CD14-positive monocyte (primary cell): ENCODE data around the gene GLDN. TPM values are rescaled to one million over a fixed set of nuclear protein-coding genes. Genes with fewer than 3 reads are reported as not detected.

Source experiments
- DNase-seq, 3 donors: peaks; one replicate each; pipeline ENCODE4 v3.0.0-alpha.2; 2011 to 2022
- H2AFZ ChIP-seq: 2 replicates; pipeline ENCODE4 v1.6.0; 2012; ENCODE audit warnings: mild to moderate bottlenecking, low read depth, low read length, inconsistent platforms; ENCODE audit not compliant: insufficient read depth, poor library complexity, severe bottlenecking
- H3K27ac ChIP-seq, 2 donors: 1 replicate in 1 of 2; 2 replicates in 1 of 2; pipeline ENCODE4 v1.5.1; 2012 to 2013; ENCODE audit warnings: low read length in 2 of 2, control low read depth in 1 of 2, inconsistent platforms in 1 of 2, low read depth in 1 of 2, mild to moderate bottlenecking in 1 of 2
- H3K27me3 ChIP-seq, 2 donors: one replicate each; pipeline versions ENCODE4 v1.6.0 to v1.6.1; 2011 to 2013; ENCODE audit warnings: low read length in 2 of 2; ENCODE audit not compliant: control insufficient read depth in 2 of 2, insufficient read depth in 2 of 2
- H3K36me3 ChIP-seq, 2 donors: replicated peaks in 1 of 2; 1 replicate in 1 of 2; 2 replicates in 1 of 2; pipeline versions ENCODE4 v1.5.1 to v1.6.1; 2012 to 2013; ENCODE audit warnings: low read length in 2 of 2, control low read depth in 1 of 2, inconsistent platforms in 1 of 2, mild to moderate bottlenecking in 1 of 2; ENCODE audit not compliant: insufficient read depth in 2 of 2, control insufficient read depth in 1 of 2
- H3K4me1 ChIP-seq, 2 donors: 1 replicate in 1 of 2; 2 replicates in 1 of 2; pipeline versions ENCODE4 v1.5.1 to v1.6.1; 2012 to 2013; ENCODE audit warnings: low read length in 2 of 2, control low read depth in 1 of 2, inconsistent platforms in 1 of 2, mild to moderate bottlenecking in 1 of 2, moderate library complexity in 1 of 2; ENCODE audit not compliant: insufficient read depth in 2 of 2, control insufficient read depth in 1 of 2
- H3K4me2 ChIP-seq: replicated peaks from 2 replicates; pipeline ENCODE3; 2012; ENCODE audit warnings: low read length, moderate library complexity, mild to moderate bottlenecking; ENCODE audit not compliant: poor library complexity, severe bottlenecking; ENCODE audit errors: extremely low read depth
- H3K4me3 ChIP-seq, 3 experiments: fragments of 200-600 bp in 1 of 3; sonication (generic) in 1 of 3; replicated peaks in 1 of 3; 1 replicate in 2 of 3; 2 replicates in 1 of 3; pipeline ENCODE4 v1.5.1; 2011 to 2013; ENCODE audit warnings: low read length in 3 of 3, mild to moderate bottlenecking in 3 of 3, control low read depth in 2 of 3, low read depth in 2 of 3, inconsistent platforms in 1 of 3, moderate library complexity in 1 of 3
- H3K79me2 ChIP-seq: 2 replicates; pipeline ENCODE4 v1.6.0; 2012; ENCODE audit warnings: mild to moderate bottlenecking, control low read depth, inconsistent platforms, low read length, moderate library complexity; ENCODE audit not compliant: insufficient read depth
- H3K9ac ChIP-seq: 2 replicates; pipeline ENCODE4 v1.6.0; 2017; ENCODE audit warnings: low read length, mild to moderate bottlenecking; ENCODE audit not compliant: insufficient read depth, poor library complexity, severe bottlenecking
- H3K9me3 ChIP-seq, 2 donors: replicated peaks in 1 of 2; 1 replicate in 1 of 2; 2 replicates in 1 of 2; pipeline versions ENCODE4 v1.5.1 to v1.6.1; 2012 to 2013; ENCODE audit warnings: low read length in 2 of 2, control low read depth in 1 of 2; ENCODE audit not compliant: control insufficient read depth in 1 of 2, insufficient read depth in 1 of 2
- H4K20me1 ChIP-seq: 2 replicates; pipeline ENCODE4 v1.6.0; 2012; ENCODE audit warnings: mild to moderate bottlenecking, low read length, control low read depth, moderate library complexity; ENCODE audit not compliant: insufficient read depth
- H3K27ac Mint-ChIP-seq, 7 donors: one replicate each; pipeline ENCODE4 v1.8.0; 2020; ENCODE audit warnings: mild to moderate bottlenecking in 7 of 7, mixed read lengths in 7 of 7, moderate library complexity in 6 of 7, inconsistent platforms in 2 of 7
- H3K27me3 Mint-ChIP-seq, 3 donors: one replicate each; pipeline ENCODE4 v1.8.0; 2021 to 2022; ENCODE audit warnings: low read depth in 3 of 3, mild to moderate bottlenecking in 3 of 3, mixed read lengths in 3 of 3, moderate library complexity in 3 of 3, inconsistent platforms in 1 of 3
- H3K36me3 Mint-ChIP-seq, 2 donors: one replicate each; pipeline ENCODE4 v1.8.0; 2020; ENCODE audit warnings: mixed read lengths in 2 of 2, inconsistent platforms in 1 of 2, mild to moderate bottlenecking in 1 of 2
- H3K4me1 Mint-ChIP-seq: one replicate; pipeline ENCODE4 v1.8.0; 2020; ENCODE audit warnings: mild to moderate bottlenecking, mixed read lengths
- H3K4me3 Mint-ChIP-seq, 2 donors: one replicate each; pipeline ENCODE4 v1.8.0; 2020; ENCODE audit warnings: mild to moderate bottlenecking in 2 of 2, mixed read lengths in 2 of 2, moderate library complexity in 1 of 2
- H3K9me3 Mint-ChIP-seq, 7 donors: one replicate each; pipeline ENCODE4 v1.8.0; 2020 to 2022; ENCODE audit warnings: mixed read lengths in 7 of 7, mild to moderate bottlenecking in 6 of 7, moderate library complexity in 6 of 7, inconsistent platforms in 2 of 7
- WGBS: methylation state at CpG from one replicate; pipeline ENCODE4 v1.1.5; 2013; ENCODE audit warnings: missing lambda C conversion rate; ENCODE audit not compliant: insufficient coverage; 5-methylcytosine and 5-hydroxymethylcytosine counted together
- intact Hi-C, 2 donors: fragments of 100-400 bp; cut with micrococcal nuclease; formaldehyde crosslinking; loops; one replicate each; pipeline versions ENCODE4 v1.15.0 to v1.15.1; 2023
- polyA plus RNA-seq, 3 donors: library from polyadenylated mRNA; depleted of rRNA in 1 of 3; unstranded in 2 of 3; stranded (reverse) in 1 of 3; fragments of 300-500 nt in 2 of 3; fragments of >200 nt in 1 of 3; fragmentation: Illumina TruSeq in 2 of 3; gene quantifications; 1 replicate in 2 of 3; 2 replicates in 1 of 3; pipeline ENCODE4 v1.2.3, GENCODE V29; 2012 to 2021
- TF ChIP-seq, protein P1 (sequence below): fragments of 200-600 bp; IDR thresholded peaks from one replicate; pipeline ENCODE4 v1.8.0; 2022; ENCODE audit warnings: antibody characterized with exemption, mild to moderate bottlenecking

Gene GLDN
- polyA plus RNA-seq, 3 donors: 0.04 TPM; not detected in 2

DNA sequence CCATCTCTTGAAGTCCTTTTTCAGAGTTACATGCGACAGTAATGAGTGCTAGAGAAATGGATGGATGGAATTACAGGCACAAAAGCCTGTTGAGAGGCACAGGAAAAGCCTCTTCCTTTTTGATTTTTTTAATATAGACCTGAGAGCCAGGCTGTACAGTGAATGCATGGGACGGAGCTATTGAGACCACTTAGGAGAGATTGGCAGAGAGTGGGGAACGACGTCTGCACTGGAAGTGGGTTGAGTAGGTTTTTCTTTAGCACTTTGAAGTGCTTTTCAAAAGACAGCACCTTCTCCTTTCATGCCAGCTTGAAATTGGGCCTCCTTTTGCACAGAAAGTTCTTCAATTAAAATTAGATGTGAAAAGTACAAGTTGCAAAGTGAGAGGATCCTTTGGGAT is 37.0 kb downstream of the GLDN start:
- Mint-ChIP-seq H3K9me3 (peaks cover 0 to 2% (median 0%) of the 10 kb centered on the region in 7 donors), H3K27ac (no peak overlapping the region), H3K4me1 (peaks cover 3% of the 10 kb centered on the region), H3K36me3 (no peaks in the 10 kb centered on the region), H3K4me3 (no peak overlapping the region), H3K27me3 (peaks cover 3 to 7% (median 3%) of the 10 kb centered on the region in 3 donors)
- Histone ChIP-seq H3K4me1 (no peaks in the 10 kb centered on the region), H3K27ac (no peak overlapping the region), H3K4me3 (no peak overlapping the region), H3K36me3 (no peaks in the 10 kb centered on the region), H3K27me3 (peaks cover 0 to 5% of the 10 kb centered on the region in 2 donors), H3K9me3 (no peaks in the 10 kb centered on the region), H3K9ac (no peak overlapping the region), H3K79me2 (no peaks in the 10 kb centered on the region), H2AFZ (no peak overlapping the region), H4K20me1 (no peaks in the 10 kb centered on the region), H3K4me2 (no peak overlapping the region)
- intact Hi-C loops: loop anchor here in 1 of 2 donors (2.0 kb wide), 1 partner anchor 102 kb away; no protein-coding TSS in a partner anchor
- TF ChIP-seq, protein P1, sequence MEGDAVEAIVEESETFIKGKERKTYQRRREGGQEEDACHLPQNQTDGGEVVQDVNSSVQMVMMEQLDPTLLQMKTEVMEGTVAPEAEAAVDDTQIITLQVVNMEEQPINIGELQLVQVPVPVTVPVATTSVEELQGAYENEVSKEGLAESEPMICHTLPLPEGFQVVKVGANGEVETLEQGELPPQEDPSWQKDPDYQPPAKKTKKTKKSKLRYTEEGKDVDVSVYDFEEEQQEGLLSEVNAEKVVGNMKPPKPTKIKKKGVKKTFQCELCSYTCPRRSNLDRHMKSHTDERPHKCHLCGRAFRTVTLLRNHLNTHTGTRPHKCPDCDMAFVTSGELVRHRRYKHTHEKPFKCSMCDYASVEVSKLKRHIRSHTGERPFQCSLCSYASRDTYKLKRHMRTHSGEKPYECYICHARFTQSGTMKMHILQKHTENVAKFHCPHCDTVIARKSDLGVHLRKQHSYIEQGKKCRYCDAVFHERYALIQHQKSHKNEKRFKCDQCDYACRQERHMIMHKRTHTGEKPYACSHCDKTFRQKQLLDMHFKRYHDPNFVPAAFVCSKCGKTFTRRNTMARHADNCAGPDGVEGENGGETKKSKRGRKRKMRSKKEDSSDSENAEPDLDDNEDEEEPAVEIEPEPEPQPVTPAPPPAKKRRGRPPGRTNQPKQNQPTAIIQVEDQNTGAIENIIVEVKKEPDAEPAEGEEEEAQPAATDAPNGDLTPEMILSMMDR: no peak
- 83% methylated on average over 1 of the region's 4 CpGs for WGBS
- no peak for DNase-seq

DNA sequence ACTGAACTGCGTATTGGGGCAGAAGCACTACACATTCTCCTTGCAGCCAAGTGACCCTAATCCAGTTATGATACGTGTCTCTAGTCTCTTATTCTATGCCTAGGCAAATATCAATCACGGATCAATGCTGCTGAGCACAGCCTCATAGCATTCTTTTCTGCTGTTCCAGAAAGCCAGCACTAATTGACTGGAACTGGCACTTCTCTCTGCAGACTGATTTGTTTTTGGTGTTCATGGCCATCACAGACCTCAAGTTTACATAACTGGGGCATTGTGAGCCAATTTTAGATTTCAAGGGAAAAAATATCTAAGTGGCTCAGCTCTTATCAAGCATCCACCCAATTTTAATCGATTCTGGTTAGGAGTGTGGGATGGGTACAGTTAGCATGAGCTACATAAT is 37.9 kb downstream of the GLDN start:
- Histone ChIP-seq H3K4me2 (no peak overlapping the region), H3K9ac (no peak overlapping the region), H2AFZ (no peak overlapping the region), H3K27me3 (peaks cover 0 to 5% of the 10 kb centered on the region in 2 donors), H3K9me3 (no peaks in the 10 kb centered on the region), H3K36me3 (no peaks in the 10 kb centered on the region), H3K27ac (no peak overlapping the region), H3K4me3 (no peak overlapping the region), H3K79me2 (no peaks in the 10 kb centered on the region), H3K4me1 (no peaks in the 10 kb centered on the region), H4K20me1 (no peaks in the 10 kb centered on the region)
- peaks cover 3% of the 10 kb centered on the region for H3K4me1 Mint-ChIP-seq
- no peak overlapping the region for H3K4me3 Mint-ChIP-seq
- DNase-seq: no peak
- H3K36me3 Mint-ChIP-seq: no peaks in the 10 kb centered on the region
- TF ChIP-seq, protein P1: no peak
- peaks cover 0 to 2% (median 0%) of the 10 kb centered on the region in 7 donors for H3K9me3 Mint-ChIP-seq
- no peak overlapping the region for H3K27ac Mint-ChIP-seq
- peaks cover 2 to 7% (median 3%) of the 10 kb centered on the region in 3 donors for H3K27me3 Mint-ChIP-seq
- WGBS: 100% methylated on average over 2 of the region's 4 CpGs
- intact Hi-C loops: loop anchor here in 1 of 2 donors (2.0 kb wide), 1 partner anchor 103 kb away; no protein-coding TSS in a partner anchor
